Measurements from ENCODE around the gene KSR1.
"Not testable (repeated sequence)": the region's sequence is repeated elsewhere in the genome, so short reads cannot be mapped to it uniquely, and the experiment has no call there.

Gene KSR1

DNA sequence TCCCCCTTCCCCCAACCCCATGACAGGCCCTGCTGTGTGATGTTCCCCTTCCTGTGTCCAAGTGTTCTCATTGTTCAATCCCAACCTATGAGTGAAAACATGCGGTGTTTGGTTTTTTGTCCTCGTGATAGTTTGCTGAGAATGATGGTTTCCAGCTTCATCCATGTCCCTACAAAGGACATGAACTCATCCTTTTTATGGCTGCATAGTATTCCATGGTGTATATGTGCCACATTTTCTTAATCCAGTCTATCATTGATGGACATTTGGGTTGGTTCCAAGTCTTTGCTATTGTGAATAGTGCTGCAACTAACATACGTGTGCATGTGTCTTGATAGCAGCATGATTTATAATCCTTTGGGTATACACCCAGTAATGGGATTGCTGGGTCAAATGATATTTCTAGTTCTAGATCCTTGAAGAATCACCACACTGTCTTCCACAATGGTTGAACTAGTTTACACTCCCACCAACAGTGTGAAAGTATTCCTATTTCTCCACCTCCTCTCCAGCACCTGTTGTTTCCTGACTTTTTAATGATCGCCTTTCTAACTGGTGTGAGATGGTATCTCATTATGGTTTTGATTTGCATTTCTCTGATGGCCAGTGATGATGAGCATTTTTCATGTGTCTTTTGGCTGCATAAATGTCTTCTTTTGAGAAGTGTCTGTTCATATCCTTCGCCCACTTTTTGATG lies 28.9 kb upstream of the KSR1 start:
- FAIRE-seq = not testable (repeated sequence)

DNA sequence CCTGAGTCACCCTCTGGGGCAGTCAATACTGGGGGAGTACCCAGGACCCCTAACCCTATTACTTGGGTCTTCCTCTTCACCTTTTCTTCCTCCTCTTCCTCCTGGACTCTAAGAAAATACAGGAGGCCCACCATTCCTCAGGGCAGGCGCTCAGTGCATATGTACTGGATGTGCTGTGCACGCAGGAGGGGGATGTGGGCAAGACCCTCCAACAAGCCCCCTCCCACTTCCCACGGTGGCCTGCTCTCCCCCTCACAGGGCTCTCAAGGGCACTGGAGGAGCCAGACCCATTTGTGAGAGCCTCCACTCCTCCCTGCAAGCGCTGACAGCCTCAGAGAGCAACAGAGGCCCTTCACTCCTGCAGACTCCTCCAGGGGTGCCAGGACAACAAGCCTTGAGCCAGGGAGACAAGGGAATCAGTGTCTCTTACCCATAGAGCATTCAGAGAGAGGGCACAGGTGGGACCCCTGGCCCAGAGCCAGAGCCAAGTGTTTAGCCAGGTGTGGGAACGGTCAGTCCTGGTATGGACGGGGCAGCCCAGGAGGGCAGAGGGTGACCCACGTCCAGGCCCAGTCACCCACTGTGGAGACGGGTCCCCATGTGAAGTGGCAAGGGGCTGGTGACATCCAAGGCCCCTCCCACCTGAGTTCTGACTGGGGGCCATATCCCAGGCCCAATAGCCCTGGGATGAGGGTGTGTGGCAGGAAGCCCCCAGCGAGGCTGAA lies 27.3 kb upstream of the KSR1 start:
- FAIRE-seq = no peak

DNA sequence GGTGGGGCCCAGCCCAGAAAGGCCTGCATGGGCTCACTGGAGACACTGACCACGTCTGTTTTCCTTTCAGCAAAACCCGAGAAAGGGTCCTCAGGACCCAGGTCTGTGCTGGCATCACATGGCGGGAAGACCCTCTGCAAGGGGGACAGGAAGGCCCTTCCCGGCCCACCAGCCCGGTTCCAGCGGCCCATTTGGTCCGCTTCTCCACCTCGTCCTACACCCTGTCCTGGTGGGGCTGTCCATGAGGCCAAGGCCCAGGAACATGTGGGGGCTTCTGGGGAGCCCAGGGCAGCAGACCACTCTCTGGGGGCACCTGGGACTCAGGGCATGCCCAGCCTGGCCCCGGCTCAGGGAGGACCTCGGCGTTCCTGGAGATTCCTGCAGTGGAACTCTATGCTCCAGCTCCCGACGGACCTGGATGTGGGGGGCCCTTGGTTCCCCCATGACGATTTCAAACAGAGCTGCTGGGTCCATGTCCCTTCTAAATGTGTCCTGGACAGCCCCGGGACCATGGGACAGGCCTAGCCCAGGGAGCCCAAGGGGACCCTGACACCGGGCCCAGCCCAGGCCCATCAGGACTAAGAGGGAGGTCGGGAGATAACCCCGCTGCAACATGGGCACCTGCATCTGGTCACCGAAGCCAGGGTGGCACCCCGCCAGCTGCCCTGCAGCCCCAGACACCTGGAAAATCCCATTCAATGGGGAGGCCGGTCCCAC lies 26.4 kb upstream of the KSR1 start:
- no peak for FAIRE-seq

DNA sequence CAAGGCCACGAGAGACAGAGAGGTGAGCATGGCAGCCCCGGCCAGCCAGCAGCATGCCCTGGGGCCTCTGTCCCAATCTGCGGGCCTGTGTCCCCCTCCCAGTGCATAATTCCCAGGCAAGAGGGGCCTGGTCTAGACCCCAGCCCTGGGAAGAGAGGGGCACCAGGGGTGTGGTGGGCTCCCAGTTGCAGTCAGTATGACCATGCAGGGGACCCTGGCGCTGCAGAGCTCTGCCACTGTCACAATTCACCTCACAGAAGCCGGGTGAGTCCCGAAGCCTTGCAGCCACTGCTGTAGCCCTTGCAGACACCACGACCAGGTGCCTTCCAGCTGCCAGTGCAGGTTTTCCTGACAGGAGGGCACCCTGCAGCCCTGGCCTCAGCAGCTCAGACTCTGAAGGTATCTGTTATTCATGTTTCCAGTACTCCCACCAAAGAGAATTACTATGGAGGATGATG lies 25.8 kb upstream of the KSR1 start:
- no peak for FAIRE-seq

DNA sequence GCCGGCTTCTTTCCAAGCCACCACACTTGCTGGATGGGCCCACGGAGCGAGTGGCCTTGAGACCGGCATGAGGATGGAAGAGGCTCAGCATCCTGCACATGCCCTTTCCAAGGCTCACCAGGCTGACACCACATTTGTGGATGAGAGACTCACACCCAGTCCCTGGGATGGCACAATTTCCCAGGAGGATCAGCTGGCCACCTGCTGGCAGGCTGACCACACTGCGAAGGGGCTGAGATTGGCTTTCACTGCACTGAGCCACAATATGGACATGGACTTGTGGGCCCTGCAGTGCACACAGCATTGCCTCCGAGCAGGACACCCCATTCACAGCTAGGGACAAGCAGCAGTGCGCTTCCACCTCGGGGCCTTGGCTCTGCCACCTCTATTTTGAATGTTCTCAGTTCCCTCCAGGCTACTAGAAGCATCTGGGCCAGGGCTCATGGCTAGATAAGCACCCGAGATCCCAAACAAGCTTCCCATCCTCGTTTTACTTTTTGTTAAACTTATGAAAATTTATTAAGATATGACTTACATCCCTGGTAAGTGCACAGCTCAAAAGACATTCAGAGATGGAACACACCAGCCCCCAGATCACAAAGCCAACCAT lies 25.3 kb upstream of the KSR1 start:
- no peak for FAIRE-seq

DNA sequence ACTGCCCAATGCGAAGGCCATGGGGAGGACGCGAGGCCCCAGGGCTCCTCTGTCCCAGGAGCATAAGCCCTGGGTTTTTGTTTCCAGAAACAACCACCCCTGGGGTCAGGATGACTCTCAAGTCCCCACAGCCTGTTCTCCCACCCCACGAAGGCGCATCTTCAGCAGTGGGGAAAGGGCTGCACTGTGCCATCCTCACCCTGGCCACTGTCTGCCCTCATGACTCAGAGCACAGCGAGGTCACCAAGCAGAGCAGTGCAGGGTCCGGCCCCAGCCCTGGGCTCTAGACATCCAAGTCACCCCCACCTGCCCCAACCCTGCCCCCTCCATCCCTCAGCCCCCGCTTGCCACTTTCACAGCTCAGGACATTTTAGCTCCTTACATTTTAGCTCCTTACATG lies 22.7 kb upstream of the KSR1 start:
- FAIRE-seq = no peak

DNA sequence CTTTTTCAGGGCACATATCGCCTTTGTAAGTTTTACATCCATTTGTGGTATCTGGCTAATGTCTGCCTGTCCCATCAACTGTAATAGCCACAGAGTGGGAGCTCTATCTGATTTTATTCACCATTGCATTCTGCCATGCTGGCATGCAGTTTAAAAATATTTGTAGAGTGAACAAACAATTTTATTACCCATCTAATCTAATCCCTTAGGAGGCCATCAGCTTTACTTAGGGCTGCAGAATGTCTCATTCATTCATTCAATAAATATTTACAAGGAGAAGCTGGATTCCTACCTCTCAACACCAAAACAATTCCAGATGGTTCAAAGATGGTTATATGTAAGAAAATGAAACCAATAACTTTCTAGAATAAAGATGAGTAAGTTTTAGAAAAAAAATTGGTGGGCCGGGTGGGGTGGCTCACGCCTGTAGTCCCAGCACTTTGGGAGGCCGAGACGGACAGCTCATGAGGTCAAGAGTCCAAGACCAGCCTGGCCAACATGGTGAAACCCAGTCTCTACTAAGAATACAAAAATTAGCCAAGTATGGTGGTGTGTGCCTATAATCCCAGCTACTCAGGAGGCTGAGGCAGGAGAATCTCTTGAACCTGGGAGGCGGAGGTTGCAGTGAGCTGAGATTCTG lies 20.7 kb upstream of the KSR1 start:
- FAIRE-seq = not testable (repeated sequence)

DNA sequence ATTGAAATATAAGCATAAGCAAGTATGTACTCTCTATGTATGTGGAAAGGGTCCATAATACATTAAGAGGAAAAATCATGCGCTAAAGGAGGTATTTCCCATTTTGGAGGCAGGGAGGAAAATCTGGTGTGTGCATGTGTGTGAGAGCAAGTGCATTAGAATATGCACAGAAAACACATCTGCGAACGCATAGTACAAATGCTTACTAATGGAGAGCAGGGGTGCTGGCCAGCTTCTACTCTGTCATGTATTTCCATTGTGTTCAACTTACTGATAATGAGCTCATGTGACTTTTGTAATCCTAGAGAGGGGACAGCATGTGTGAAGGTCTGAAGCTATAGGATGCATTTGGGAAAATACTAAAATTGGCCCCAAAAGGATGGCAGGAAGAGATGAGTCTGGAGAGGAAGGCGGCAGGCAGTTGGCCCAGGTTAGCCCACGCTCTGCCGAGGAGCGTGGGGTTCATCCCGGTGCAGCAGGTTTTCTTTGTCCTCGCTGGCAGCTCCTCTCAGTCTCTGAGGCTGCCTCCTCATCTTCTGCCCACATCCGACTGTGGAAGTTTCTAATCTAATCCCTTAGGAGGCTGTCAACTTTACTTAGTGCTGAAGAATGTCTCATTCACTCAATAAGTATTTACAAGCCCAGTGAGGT lies 17.8 kb upstream of the KSR1 start:
- no peak for FAIRE-seq

DNA sequence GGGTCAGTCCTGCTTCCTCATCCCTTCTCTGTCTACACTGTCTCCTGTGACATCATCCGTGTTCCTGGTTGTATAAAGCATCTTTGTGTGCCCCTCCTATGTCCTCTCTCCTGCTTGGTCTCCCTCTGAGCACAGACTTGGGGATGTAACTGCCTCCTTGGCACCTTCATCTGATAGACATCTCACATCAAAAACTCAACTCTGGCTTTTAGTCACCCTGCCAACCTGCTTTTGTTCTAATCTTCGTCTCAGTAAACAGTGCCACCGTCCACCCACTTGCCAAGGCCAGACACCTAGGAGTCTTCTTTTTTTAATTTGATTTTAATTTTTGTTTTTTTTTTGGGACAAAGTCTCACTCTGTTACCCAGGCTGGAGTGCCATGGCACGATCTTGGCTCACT lies 16.9 kb upstream of the KSR1 start:
- no peak for FAIRE-seq

DNA sequence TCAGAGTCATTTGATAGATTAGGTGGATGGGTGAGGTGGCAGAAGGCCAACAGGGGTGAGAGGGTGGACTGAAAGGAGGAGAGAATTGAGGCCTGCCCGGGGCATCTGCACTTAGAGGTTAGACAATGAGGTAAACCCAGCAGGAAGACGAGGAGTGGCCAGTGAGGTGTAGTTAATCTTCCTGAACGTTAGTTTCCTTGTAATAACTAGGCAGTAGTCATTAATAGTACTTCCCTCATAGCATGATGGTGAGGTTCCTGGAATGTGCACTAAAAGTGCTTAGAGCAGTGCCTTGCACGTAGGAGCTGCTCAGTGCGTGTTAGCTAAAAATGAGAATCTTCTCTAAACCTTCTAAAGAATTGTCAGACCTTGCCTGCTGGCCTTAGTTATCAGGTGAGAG lies 13.5 kb upstream of the KSR1 start:
- no peak for FAIRE-seq

DNA sequence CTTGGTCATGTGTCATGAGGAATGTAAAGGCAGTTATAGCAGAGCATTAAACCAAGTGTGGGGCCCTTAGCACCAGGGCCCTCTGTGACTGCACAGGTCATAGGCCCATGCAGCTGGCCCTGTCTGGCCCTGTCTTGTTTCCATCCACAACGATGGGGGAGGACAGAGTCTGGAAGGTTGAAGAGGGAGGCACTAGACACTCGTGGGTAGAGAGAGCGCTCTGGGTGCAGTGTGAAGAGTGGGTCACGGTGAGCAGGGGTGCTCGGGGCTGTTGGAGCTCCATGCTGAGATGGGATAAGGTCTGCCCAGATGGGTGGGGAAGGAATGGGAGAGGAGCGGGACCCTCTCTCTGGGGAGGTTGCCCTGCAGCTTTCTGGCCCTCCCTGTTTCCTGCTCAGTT lies 12.8 kb upstream of the KSR1 start:
- no peak for FAIRE-seq

DNA sequence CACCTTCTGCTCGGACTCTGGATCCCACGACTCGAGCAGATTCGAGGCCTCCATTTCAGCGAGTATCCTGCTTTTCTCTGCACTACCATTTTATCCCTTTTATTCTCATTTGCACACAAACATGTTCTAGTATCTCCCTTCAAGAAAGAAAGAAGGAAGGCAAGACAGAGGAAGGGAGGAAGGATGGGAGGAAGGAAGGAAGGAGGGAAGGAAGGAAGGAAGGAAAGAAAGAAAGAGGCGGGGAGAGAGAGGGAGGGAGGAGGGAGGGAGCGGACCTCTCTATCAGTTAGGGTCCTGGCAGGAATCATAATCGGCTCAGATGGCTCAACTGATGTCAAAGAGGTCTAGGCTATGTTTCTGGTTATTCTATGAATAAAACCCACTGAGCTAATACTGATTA lies 10.3 kb upstream of the KSR1 start:
- FAIRE-seq = no peak

DNA sequence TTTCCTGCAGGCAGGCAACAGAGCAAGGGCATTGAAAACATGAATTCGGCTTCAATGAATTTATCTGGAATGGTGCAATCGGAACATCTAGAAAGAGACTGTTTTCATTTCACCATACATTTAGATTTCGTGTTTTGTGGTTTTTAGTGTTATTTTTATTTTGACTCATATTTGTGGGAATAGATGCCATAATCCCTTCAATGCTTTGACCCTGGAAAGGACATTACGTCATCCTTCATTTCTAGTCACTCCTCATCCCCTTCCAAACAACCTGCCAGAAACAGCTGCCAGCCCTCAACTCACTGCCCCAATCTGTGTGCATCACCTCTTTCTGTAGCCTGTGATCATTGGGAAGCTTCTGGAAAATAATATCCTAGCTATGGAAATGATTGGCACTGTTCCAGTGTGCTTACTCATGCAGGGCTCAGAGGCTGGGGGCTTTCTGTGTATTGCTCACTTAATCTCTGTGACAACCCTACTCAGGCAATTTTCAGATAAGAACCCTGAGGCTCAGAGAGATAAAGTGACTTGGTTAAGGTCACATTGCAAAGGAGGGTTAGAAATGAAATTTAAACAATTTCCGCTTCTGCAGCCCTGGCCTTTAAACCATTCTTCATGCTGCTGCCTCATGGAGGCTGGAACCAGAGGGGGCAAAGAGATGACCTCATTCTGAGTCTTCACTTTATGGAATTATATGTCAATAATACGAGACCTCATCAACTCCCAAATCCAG lies 9.5 kb upstream of the KSR1 start:
- no peak for FAIRE-seq

DNA sequence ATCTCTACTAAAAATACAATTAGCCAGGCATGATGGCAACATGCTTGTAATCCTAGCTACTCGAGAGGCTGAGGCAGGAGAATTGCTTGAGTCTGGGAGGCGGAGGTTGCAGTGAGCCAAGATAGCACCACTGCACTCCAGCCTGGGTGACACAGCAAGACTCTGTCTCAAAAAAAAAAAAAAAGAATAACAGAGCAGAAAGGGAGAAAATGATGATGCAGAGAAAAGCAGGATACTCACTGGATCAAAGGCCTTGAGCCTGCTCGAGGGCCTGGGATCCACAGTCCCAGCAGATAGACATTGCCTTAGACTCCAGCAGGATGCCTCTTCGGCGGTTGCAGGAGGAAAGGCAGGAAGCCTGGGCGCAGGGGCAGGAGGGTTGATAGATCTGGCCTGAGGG lies 7.7 kb upstream of the KSR1 start:
- FAIRE-seq = not testable (repeated sequence)

DNA sequence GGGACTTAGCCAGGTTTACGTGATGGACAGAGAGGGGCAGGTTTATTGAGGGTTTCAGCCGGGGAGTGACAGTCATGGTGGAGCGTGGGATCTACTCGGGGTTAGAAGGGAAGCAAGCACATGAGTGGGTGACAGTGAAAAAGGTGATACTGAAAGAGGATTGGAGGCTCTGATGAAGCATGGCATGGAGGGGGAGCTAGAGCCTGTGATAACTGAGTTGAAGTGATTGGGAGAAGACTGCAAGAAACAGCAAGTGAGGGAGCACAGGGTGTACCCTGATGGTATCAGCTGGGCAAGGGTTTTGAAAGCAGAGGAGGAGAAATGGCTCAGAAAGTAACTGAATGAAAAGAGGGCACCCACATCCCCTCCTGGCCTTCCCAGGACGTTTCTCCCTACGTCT lies 6.7 kb upstream of the KSR1 start:
- FAIRE-seq = no peak

DNA sequence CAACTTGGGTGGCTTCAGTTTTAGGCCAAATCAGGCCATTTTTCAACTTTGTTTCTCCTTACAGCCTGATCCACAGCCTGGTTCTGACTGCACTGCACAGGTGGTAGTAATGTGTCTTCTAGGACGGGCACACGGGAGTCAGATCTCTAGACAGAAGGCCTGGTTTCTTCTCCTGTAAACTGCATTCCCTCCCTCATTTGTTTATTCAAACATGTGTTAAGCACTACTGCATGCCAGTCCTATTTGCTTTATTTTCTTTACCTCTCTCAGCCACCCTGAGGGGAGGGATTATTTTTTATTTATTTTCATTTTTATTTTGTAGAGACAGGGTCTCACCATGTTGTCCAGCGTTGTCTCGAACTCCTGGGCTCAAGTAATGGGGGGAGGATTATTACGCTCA lies 6.3 kb upstream of the KSR1 start:
- FAIRE-seq = no peak

DNA sequence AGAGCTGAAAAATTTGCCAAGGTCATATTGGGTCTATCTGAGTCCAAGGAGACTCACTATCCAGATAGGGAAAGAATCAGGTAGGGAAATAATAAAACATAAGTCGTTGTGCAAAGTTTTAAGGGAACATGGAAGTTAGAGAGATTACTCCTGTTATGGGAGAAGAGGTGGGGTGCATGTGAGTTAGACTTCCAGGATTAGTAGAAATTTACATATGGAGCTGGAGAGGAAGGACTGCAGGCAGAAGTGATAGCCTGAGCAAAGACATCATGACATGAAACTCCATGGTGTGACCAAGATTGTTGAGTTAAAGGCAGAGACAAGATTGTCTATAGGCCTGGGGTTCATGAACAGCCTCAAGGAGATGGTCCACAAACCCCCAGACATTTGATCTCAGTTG lies 5.8 kb upstream of the KSR1 start:
- no peak for FAIRE-seq

DNA sequence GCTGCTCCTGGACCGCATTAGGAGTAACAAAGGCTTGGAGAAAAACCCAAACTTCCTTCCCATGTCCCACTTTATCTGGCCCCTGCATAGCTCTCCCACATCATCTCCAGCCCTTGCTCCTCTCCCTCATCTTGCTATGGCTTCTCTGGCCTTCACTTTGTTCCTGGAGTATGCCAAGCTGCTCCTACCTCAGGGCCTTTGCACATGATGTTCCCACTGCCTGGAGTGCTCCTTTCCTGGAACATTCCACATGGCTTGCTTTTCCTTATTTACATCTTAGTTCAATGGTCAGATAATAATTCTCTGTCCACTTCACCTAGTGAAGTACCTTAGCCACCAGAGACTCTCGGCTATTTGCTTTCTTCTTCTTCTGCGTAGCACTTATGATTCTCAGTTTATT lies 4.3 kb upstream of the KSR1 start:
- FAIRE-seq = no peak

DNA sequence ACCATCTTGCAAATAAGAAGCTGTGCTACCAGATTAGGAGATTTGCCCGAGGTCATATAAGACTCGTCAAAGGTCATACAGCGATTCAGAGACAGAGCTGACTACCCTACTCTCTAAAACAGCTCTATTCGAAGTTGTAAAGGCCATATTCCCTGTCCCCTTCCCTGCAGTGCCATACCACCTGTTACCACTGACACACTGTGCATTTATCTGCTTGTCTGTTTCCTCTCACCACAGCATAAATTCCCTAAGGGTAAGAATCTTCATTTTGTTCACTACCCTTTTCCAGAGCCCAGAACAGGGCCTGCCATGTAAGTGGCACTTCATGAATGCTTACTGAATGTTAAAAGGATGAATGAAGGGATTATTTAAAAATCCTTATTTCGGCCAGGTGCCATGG lies 3.4 kb upstream of the KSR1 start:
- no peak for FAIRE-seq

DNA sequence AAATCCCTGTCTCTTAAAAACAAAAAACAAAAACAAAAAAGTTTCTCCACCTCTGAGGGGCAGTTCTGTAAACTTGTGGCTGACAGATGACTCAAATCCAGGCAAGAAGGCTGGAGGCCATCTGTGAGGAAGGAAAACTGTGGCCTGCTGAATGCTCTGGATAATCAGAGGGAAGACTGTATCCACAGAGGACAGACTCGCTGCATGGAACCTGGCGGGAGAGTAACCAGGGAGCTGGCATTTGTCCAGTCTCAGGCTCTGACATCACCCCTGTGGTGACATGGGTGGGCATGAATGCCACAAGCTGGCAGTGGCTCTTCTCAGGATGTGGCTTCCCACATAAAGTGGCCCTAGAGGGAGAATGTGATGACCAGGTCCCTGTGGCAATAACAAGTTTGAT lies 2.8 kb upstream of the KSR1 start:
- no peak for FAIRE-seq

DNA sequence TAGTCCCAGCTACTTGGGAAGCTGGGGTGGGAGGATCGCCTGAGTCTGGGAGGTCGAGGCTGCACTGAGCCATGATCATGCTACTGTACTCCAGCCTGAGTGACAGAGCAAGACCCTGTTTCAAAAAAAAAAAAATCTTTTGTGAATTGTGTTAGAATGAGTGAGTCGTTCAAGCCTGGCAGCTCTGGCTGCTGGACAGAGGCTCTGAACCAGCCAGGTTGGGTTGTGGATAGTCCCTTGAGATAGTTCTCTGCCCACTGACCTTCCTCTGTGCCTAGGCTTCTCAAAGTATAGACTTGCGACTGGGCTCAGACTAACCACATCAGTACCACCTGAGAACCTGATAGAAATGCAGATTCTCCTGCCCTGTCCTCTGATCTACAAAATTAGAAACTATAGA lies 2.2 kb upstream of the KSR1 start:
- FAIRE-seq = no peak

All from islet of Langerhans (tissue), 1 donor.